Measurements from ENCODE around the gene SLC6A11.

DNA sequence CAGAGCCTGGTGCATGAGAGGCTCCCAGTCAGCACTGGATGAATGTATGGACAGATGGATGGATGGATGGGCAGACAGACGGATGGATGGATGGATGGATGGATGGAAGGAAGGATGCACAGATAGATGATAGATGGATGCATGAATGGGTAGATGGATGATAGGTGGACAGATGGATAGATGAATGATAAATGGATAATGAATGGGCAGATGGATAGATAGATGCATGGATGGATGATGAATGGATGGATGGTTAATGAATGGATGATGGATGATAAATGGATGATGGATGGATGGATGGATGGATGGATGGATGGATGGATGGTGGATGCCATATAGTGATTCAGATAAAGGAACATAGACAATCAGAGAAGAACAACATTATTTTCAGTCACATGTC is 71.0 kb downstream of the SLC6A11 start:
- TF ChIP-seq CTCF (IDR thresholded peaks at IDR 0.05) (no peak), SP1 (CRISPR knock-in tag; conservative IDR thresholded peaks at IDR 0.05) (no peak), NFE2L1 (CRISPR knock-in tag; IDR thresholded peaks at IDR 0.05) (no peak), ETV6 (CRISPR knock-in tag; IDR thresholded peaks at IDR 0.05) (no peak), CREB1 (CRISPR knock-in tag; IDR thresholded peaks at IDR 0.05) (no peak), USF2 (CRISPR knock-in tag; IDR thresholded peaks at IDR 0.05) (no peak), FOXP1 (CRISPR knock-in tag; IDR thresholded peaks at IDR 0.05; ENCODE audit: borderline replicate concordance) (no peak), ZNF138 (CRISPR knock-in tag; conservative IDR thresholded peaks at IDR 0.05) (no peak), ATF2 (CRISPR knock-in tag; IDR thresholded peaks at IDR 0.05; ENCODE audit: borderline replicate concordance, low read depth) (no peak)
- TF ChIP-seq, protein P1, sequence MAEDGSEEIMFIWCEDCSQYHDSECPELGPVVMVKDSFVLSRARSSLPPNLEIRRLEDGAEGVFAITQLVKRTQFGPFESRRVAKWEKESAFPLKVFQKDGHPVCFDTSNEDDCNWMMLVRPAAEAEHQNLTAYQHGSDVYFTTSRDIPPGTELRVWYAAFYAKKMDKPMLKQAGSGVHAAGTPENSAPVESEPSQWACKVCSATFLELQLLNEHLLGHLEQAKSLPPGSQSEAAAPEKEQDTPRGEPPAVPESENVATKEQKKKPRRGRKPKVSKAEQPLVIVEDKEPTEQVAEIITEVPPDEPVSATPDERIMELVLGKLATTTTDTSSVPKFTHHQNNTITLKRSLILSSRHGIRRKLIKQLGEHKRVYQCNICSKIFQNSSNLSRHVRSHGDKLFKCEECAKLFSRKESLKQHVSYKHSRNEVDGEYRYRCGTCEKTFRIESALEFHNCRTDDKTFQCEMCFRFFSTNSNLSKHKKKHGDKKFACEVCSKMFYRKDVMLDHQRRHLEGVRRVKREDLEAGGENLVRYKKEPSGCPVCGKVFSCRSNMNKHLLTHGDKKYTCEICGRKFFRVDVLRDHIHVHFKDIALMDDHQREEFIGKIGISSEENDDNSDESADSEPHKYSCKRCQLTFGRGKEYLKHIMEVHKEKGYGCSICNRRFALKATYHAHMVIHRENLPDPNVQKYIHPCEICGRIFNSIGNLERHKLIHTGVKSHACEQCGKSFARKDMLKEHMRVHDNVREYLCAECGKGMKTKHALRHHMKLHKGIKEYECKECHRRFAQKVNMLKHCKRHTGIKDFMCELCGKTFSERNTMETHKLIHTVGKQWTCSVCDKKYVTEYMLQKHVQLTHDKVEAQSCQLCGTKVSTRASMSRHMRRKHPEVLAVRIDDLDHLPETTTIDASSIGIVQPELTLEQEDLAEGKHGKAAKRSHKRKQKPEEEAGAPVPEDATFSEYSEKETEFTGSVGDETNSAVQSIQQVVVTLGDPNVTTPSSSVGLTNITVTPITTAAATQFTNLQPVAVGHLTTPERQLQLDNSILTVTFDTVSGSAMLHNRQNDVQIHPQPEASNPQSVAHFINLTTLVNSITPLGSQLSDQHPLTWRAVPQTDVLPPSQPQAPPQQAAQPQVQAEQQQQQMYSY (CRISPR knock-in tag; IDR thresholded peaks at IDR 0.05), result no peak

Data from WTC11 (cell line).